H9 (cell line): Measurements from ENCODE around the gene AOC1. TPM values are rescaled to one million over a fixed set of nuclear protein-coding genes. Genes with fewer than 3 reads are reported as not detected.

Experiments used
- DNase-seq: peaks from one replicate; pipeline ENCODE4 v3.0.0-alpha.2; 2017
- H2AFZ ChIP-seq: one replicate; pipeline ENCODE4 v1.6.1; 2013; ENCODE audit warnings: mild to moderate bottlenecking, low read length, control low read depth, moderate library complexity
- H2AK5ac ChIP-seq: 2 replicates; pipeline ENCODE4 v1.6.1; 2013; ENCODE audit warnings: low read length, control low read depth, mixed read lengths; ENCODE audit not compliant: insufficient read length
- H2BK120ac ChIP-seq: one replicate; pipeline ENCODE4 v1.6.1; 2013; ENCODE audit warnings: low read depth, mild to moderate bottlenecking, low read length, control low read depth, inconsistent platforms; ENCODE audit not compliant: poor library complexity, severe bottlenecking
- H2BK12ac ChIP-seq: 2 replicates; pipeline ENCODE4 v1.6.1; 2013; ENCODE audit warnings: low read length, control low read depth, mixed read lengths, low read depth; ENCODE audit not compliant: insufficient read length
- H2BK15ac ChIP-seq: 2 replicates; pipeline ENCODE4 v1.6.1; 2013; ENCODE audit warnings: low read depth, low read length, control low read depth
- H2BK20ac ChIP-seq: one replicate; pipeline ENCODE4 v1.6.1; 2013; ENCODE audit warnings: low read depth, mild to moderate bottlenecking, low read length, control low read depth, inconsistent platforms; ENCODE audit not compliant: poor library complexity, severe bottlenecking
- H2BK5ac ChIP-seq: 2 replicates; pipeline ENCODE4 v1.6.1; 2013; ENCODE audit warnings: low read length, control low read depth, mixed read lengths; ENCODE audit not compliant: insufficient read length
- H3K14ac ChIP-seq: 2 replicates; pipeline ENCODE4 v1.6.1; 2013; ENCODE audit warnings: low read length, control low read depth; ENCODE audit not compliant: insufficient read depth
- H3K18ac ChIP-seq: 2 replicates; pipeline ENCODE4 v1.6.1; 2013; ENCODE audit warnings: low read depth, mild to moderate bottlenecking, mixed read lengths, low read length, control low read depth; ENCODE audit not compliant: insufficient read length
- H3K23ac ChIP-seq: 2 replicates; pipeline ENCODE4 v1.6.1; 2013; ENCODE audit warnings: low read length, control low read depth, mixed read lengths, low read depth; ENCODE audit not compliant: insufficient read length
- H3K23me2 ChIP-seq: 2 replicates; pipeline ENCODE4 v1.6.1; 2013; ENCODE audit warnings: low read depth, mild to moderate bottlenecking, mixed read lengths, low read length, control low read depth; ENCODE audit not compliant: insufficient read length, poor library complexity, severe bottlenecking
- H3K27ac ChIP-seq: 2 replicates; pipeline ENCODE4 v1.5.1; 2013; ENCODE audit warnings: low read length, control low read depth, mixed read lengths, low read depth; ENCODE audit not compliant: insufficient read length
- H3K27me3 ChIP-seq: 2 replicates; pipeline ENCODE4 v1.6.1; 2013; ENCODE audit warnings: low read length, control low read depth, inconsistent platforms; ENCODE audit not compliant: insufficient read depth
- H3K4ac ChIP-seq: 2 replicates; pipeline ENCODE4 v1.6.1; 2013; ENCODE audit warnings: low read depth, mild to moderate bottlenecking, control low read depth, inconsistent platforms, low read length, moderate library complexity
- H3K4me1 ChIP-seq: 2 replicates; pipeline ENCODE4 v1.6.1; 2013; ENCODE audit warnings: low read length, control low read depth, inconsistent platforms; ENCODE audit not compliant: insufficient read depth
- H3K4me2 ChIP-seq: 2 replicates; pipeline ENCODE4 v1.6.1; 2013; ENCODE audit warnings: low read length, control low read depth, mixed read lengths; ENCODE audit not compliant: insufficient read length, insufficient read depth
- H3K56ac ChIP-seq: 2 replicates; pipeline ENCODE4 v1.6.1; 2013; ENCODE audit warnings: low read depth, mild to moderate bottlenecking, mixed read lengths, low read length, control low read depth; ENCODE audit not compliant: insufficient read length
- H3K79me1 ChIP-seq: 2 replicates; pipeline ENCODE4 v1.6.1; 2013; ENCODE audit warnings: low read depth, mild to moderate bottlenecking, moderate library complexity, low read length, control low read depth, inconsistent platforms; ENCODE audit not compliant: insufficient read depth, poor library complexity, severe bottlenecking
- H3K79me2 ChIP-seq: 2 replicates; pipeline ENCODE4 v1.6.1; 2013; ENCODE audit warnings: low read length, control low read depth, inconsistent platforms; ENCODE audit not compliant: insufficient read depth
- H3K9ac ChIP-seq: 2 replicates; pipeline ENCODE4 v1.6.1; 2013; ENCODE audit warnings: low read length, control low read depth, mixed read lengths; ENCODE audit not compliant: insufficient read length; ENCODE audit errors: extremely low read depth
- H3K9me3 ChIP-seq: one replicate; pipeline ENCODE4 v1.6.1; 2013; ENCODE audit warnings: low read depth, low read length, inconsistent platforms; ENCODE audit not compliant: control insufficient read depth
- H3T11ph ChIP-seq: one replicate; pipeline ENCODE4 v1.6.1; 2013; ENCODE audit warnings: mild to moderate bottlenecking, low read length, control low read depth, inconsistent platforms
- H4K20me1 ChIP-seq: one replicate; pipeline ENCODE4 v1.6.1; 2013; ENCODE audit not compliant: control insufficient read depth, insufficient read length, insufficient read depth
- H4K5ac ChIP-seq: 2 replicates; pipeline ENCODE4 v1.6.1; 2013; ENCODE audit warnings: low read depth, mild to moderate bottlenecking, mixed read lengths, low read length, control low read depth; ENCODE audit not compliant: insufficient read length
- H4K8ac ChIP-seq: replicated peaks from 2 replicates; pipeline ENCODE4 v1.6.1; 2013; ENCODE audit warnings: low read length, control low read depth, mixed read lengths, low read depth; ENCODE audit not compliant: insufficient read length
- H4K91ac ChIP-seq: 2 replicates; pipeline ENCODE4 v1.6.1; 2013; ENCODE audit warnings: low read depth, mild to moderate bottlenecking, moderate library complexity, mixed read lengths, low read length, control low read depth; ENCODE audit not compliant: insufficient read length
- H3K27ac Mint-ChIP-seq, 3 experiments: 2 replicates in 2 of 3; 3 replicates in 1 of 3; pipeline ENCODE4 v1.8.0; 2020 to 2021; ENCODE audit warnings: mixed read lengths in 3 of 3, mild to moderate bottlenecking in 1 of 3, moderate library complexity in 1 of 3
- H3K27me3 Mint-ChIP-seq: 2 replicates; pipeline ENCODE4 v1.8.0; 2021; ENCODE audit warnings: low read depth, mild to moderate bottlenecking, moderate library complexity, mixed read lengths
- H3K36me3 Mint-ChIP-seq, 3 experiments: 2 replicates in 2 of 3; 3 replicates in 1 of 3; pipeline ENCODE4 v1.8.0; 2020 to 2021; ENCODE audit warnings: low read depth in 3 of 3, mixed read lengths in 3 of 3; ENCODE audit not compliant: insufficient read depth in 1 of 3
- H3K4me1 Mint-ChIP-seq, 2 experiments: 2 replicates each; pipeline ENCODE4 v1.8.0; 2020; ENCODE audit warnings: mixed read lengths in 2 of 2
- H3K4me3 Mint-ChIP-seq, 2 experiments: 2 replicates in 1 of 2; 3 replicates in 1 of 2; pipeline ENCODE4 v1.8.0; 2020 to 2021; ENCODE audit warnings: mild to moderate bottlenecking in 2 of 2, mixed read lengths in 2 of 2, moderate library complexity in 1 of 2
- H3K9me3 Mint-ChIP-seq, 2 experiments: 2 replicates in 1 of 2; 3 replicates in 1 of 2; pipeline ENCODE4 v1.8.0; 2020; ENCODE audit warnings: mild to moderate bottlenecking in 2 of 2, mixed read lengths in 2 of 2, moderate library complexity in 1 of 2
- CTCF ChIP-seq: fragments of 200-600 bp; sonication (generic); conservative IDR thresholded peaks from 3 replicates; pipeline ENCODE4 v1.8.0; 2021; ENCODE audit warnings: antibody characterized with exemption, mild to moderate bottlenecking
- WGBS: extraction: QIAGEN DNeasy Blood & Tissue Kit; methylation state at CpG from one replicate; pipeline ENCODE4 v1.1.7; 2013; ENCODE audit warnings: missing lambda C conversion rate, low lambda C conversion rate, mixed read lengths; ENCODE audit not compliant: insufficient read length; ENCODE audit errors: extremely low coverage; 5-methylcytosine and 5-hydroxymethylcytosine counted together
- total RNA-seq: library from RNA; stranded (reverse); gene quantifications from 2 replicates; pipeline ENCODE4 v1.2.1, GENCODE V29; 2021

AOC1 gene
- total RNA-seq, 1 experiment from 2014 or later = 0.28 TPM

- Histone ChIP-seq H2BK12ac (no peak overlapping the region), H3K4me2 (no peak overlapping the region), H3K56ac (no peak overlapping the region), H4K20me1 (no peaks in the 10 kb centered on the region), H3K9me3 (no peaks in the 10 kb centered on the region), H3K79me1 (no peaks in the 10 kb centered on the region), H2BK120ac (no peak overlapping the region), H3K18ac (no peak overlapping the region), H3T11ph (no peak overlapping the region), H2AFZ (no peak overlapping the region), H3K14ac (no peak overlapping the region), H3K4me1 (0 out of 2 replicates have a peak, but pooled peaks cover 3% of the 10 kb centered on the region), H4K5ac (no peak overlapping the region), H2AK5ac (no peak overlapping the region), H3K79me2 (no peaks in the 10 kb centered on the region), H3K23ac (no peak overlapping the region), H3K27me3 (no peaks in the 10 kb centered on the region), H2BK15ac (no peak overlapping the region), H2BK20ac (no peak overlapping the region), H2BK5ac (no peak overlapping the region), H4K91ac (no peak overlapping the region), H3K27ac (no peak overlapping the region), H4K8ac (no peak overlapping the region), H3K9ac (no peak overlapping the region), H3K23me2 (no peaks in the 10 kb centered on the region), H3K4ac (no peak overlapping the region)
- H3K4me1 Mint-ChIP-seq = peaks cover 16 to 31% of the 10 kb centered on the region in 2 experiments
- H3K27ac Mint-ChIP-seq = no peak overlapping the region
- no peak for TF ChIP-seq CTCF
- H3K4me3 Mint-ChIP-seq = no peak overlapping the region
- no CpG with 5 or more reads among the region's 2 CpGs for WGBS
- H3K9me3 Mint-ChIP-seq = peaks cover 8 to 11% of the 10 kb centered on the region in 2 experiments; a peak in 4 of 5 replicates
- no peak for DNase-seq
- H3K36me3 Mint-ChIP-seq = peaks cover 0 to 14% (median 0%) of the 10 kb centered on the region in 3 experiments; a peak in 3 of 7 replicates
- H3K27me3 Mint-ChIP-seq = peaks cover 29% of the 10 kb centered on the region
These were observed 33.3 kb upstream of the AOC1 start for GRCh38 chr7:150818971-150819370.
